SK-N-SH treated with all-trans-retinoic acid at 6 μM for 48 hours (cell line): Measurements from ENCODE around the gene CCDC93.

Experiments
- ATAC-seq: fragments of 200-7000 bp; cut with Tn5 transposase; 3 replicates; pipeline ENCODE4 v1.9.1; 2020; ENCODE audit warnings: mild to moderate bottlenecking, moderate library complexity
- ARNTL ChIP-seq: fragments of 450-650 bp; formaldehyde crosslinking; IDR thresholded peaks from 2 replicates; pipeline ENCODE4 v1.5.0; 2020; ENCODE audit warnings: low read depth, mild to moderate bottlenecking, moderate library complexity, borderline replicate concordance
- BACH2 ChIP-seq: fragments of 250-450 bp; sonication (Bioruptor Pico); IDR thresholded peaks from 2 replicates; pipeline ENCODE4 v1.9.0; 2021; ENCODE audit warnings: mild to moderate bottlenecking, borderline replicate concordance
- CREB5 ChIP-seq: fragments of 250-450 bp; sonication (Bioruptor Pico); IDR thresholded peaks from 2 replicates; pipeline ENCODE4 v1.5.1; 2020; ENCODE audit warnings: low read depth, mild to moderate bottlenecking, moderate library complexity
- CSDC2 ChIP-seq: fragments of 250-450 bp; sonication (Bioruptor Pico); IDR thresholded peaks from 2 replicates; pipeline ENCODE4 v1.5.0; 2020; ENCODE audit warnings: mild to moderate bottlenecking, moderate library complexity
- CSRNP3 ChIP-seq: fragments of 250-450 bp; sonication (Bioruptor Pico); IDR thresholded peaks from 2 replicates; pipeline ENCODE4 v1.5.1; 2021; ENCODE audit warnings: mild to moderate bottlenecking, moderate library complexity
- ESRRG ChIP-seq: fragments of 250-450 bp; sonication (Bioruptor Pico); IDR thresholded peaks from 2 replicates; pipeline ENCODE4 v1.6.1; 2021; ENCODE audit warnings: mild to moderate bottlenecking
- GLIS3 ChIP-seq: fragments of 250-450 bp; sonication (Bioruptor Pico); IDR thresholded peaks from 2 replicates; pipeline ENCODE4 v1.5.0; 2020; ENCODE audit warnings: mild to moderate bottlenecking, moderate library complexity
- ISL1 ChIP-seq: fragments of 250-450 bp; sonication (Bioruptor Pico); IDR thresholded peaks from 2 replicates; pipeline ENCODE4 v2.1.2; 2022; ENCODE audit warnings: mild to moderate bottlenecking, moderate library complexity
- OSR1 ChIP-seq: fragments of 250-450 bp; sonication (Bioruptor Pico); IDR thresholded peaks from 2 replicates; pipeline ENCODE4 v1.8.0; 2022; ENCODE audit warnings: moderate library complexity, mild to moderate bottlenecking, inconsistent platforms
- PATZ1 ChIP-seq: fragments of 250-450 bp; sonication (Bioruptor Pico); IDR thresholded peaks from 2 replicates; pipeline ENCODE4 v1.8.0; 2020; ENCODE audit warnings: mild to moderate bottlenecking, moderate library complexity, borderline replicate concordance
- POU6F1 ChIP-seq: fragments of 250-450 bp; sonication (Bioruptor Pico); IDR thresholded peaks from 2 replicates; pipeline ENCODE4 v1.8.0; 2021; ENCODE audit warnings: low read depth, mild to moderate bottlenecking, moderate library complexity, borderline replicate concordance
- PPARA ChIP-seq: fragments of 250-450 bp; sonication (Bioruptor Pico); IDR thresholded peaks from 2 replicates; pipeline ENCODE4 v1.5.0; 2020; ENCODE audit warnings: mild to moderate bottlenecking, borderline replicate concordance
- RARB ChIP-seq: fragments of 250-450 bp; sonication (Bioruptor Pico); IDR thresholded peaks from 2 replicates; pipeline ENCODE4 v1.8.0; 2021; ENCODE audit warnings: mild to moderate bottlenecking, moderate library complexity
- SNAI2 ChIP-seq: fragments of 250-450 bp; sonication (Bioruptor Pico); IDR thresholded peaks from 2 replicates; pipeline ENCODE4 v1.5.0; 2020; ENCODE audit warnings: mild to moderate bottlenecking, moderate library complexity
- TCF4 ChIP-seq: fragments of 250-450 bp; sonication (Bioruptor Pico); IDR thresholded peaks from 2 replicates; pipeline ENCODE4 v1.8.0; 2021; ENCODE audit warnings: mild to moderate bottlenecking, moderate library complexity, borderline replicate concordance
- TOX ChIP-seq: fragments of 250-450 bp; sonication (Bioruptor Pico); IDR thresholded peaks from 2 replicates; pipeline ENCODE4 v1.8.0; 2021; ENCODE audit warnings: mild to moderate bottlenecking, moderate library complexity, borderline replicate concordance
- TSHZ2 ChIP-seq: fragments of 250-450 bp; sonication (Bioruptor Pico); IDR thresholded peaks from 2 replicates; pipeline ENCODE4 v1.5.0; 2020; ENCODE audit warnings: mild to moderate bottlenecking, moderate library complexity
- ZC3H10 ChIP-seq: fragments of 250-450 bp; sonication (Bioruptor Pico); IDR thresholded peaks from 2 replicates; pipeline ENCODE4 v1.5.1; 2021; ENCODE audit warnings: mild to moderate bottlenecking, moderate library complexity
- ZFP3 ChIP-seq: fragments of 250-450 bp; sonication (Bioruptor Pico); IDR thresholded peaks from 2 replicates; pipeline ENCODE4 v1.5.0; 2020; ENCODE audit warnings: mild to moderate bottlenecking, moderate library complexity
- ZFP30 ChIP-seq: fragments of 450-650 bp; formaldehyde crosslinking; IDR thresholded peaks from 2 replicates; pipeline ENCODE4 v1.5.0; 2022; ENCODE audit warnings: mild to moderate bottlenecking, moderate library complexity
- ZNF565 ChIP-seq: fragments of 450-650 bp; formaldehyde crosslinking; conservative IDR thresholded peaks from 2 replicates; pipeline ENCODE4 v1.5.0; 2020; ENCODE audit warnings: low read depth, mild to moderate bottlenecking, moderate library complexity
- ZNF70 ChIP-seq: fragments of 450-650 bp; formaldehyde crosslinking; IDR thresholded peaks from 2 replicates; pipeline ENCODE4 v1.5.0; 2020; ENCODE audit warnings: mild to moderate bottlenecking, moderate library complexity
- ZNF8 ChIP-seq: fragments of 450-650 bp; formaldehyde crosslinking; IDR thresholded peaks from 2 replicates; pipeline ENCODE4 v1.5.0; 2020; ENCODE audit warnings: mild to moderate bottlenecking, moderate library complexity

The CCDC93 gene

GRCh38 chr2:117973498-117974082, 40.3 kb downstream of the CCDC93 start:
- peak; percentile 37 for ATAC-seq
- TF ChIP-seq SNAI2: 0 out of 2 replicates have a peak, but pooled peaks have one; percentile 37
- TF ChIP-seq ZFP3 (CRISPR knock-in tag): peak; percentile 79
- 0 out of 2 replicates have a peak, but pooled peaks have one; percentile 16 for TF ChIP-seq ISL1
- no peak for TF ChIP-seq RARB (CRISPR knock-in tag)
- no peak for TF ChIP-seq TOX (CRISPR knock-in tag)
- peak; percentile 49; the same call in 1 of the 2 replicates for TF ChIP-seq CSDC2 (CRISPR knock-in tag)
- TF ChIP-seq TSHZ2 (CRISPR knock-in tag): peak; percentile 63; the same call in 1 of the 2 replicates
- TF ChIP-seq POU6F1: 0 out of 2 replicates have a peak, but pooled peaks have one; percentile 7

- peak; percentile 26 for ATAC-seq
- TF ChIP-seq CREB5 (CRISPR knock-in tag) (no peak), SNAI2 (0 out of 2 replicates have a peak, but pooled peaks have one; percentile 61), PPARA (CRISPR knock-in tag) (no peak), ZNF565 (CRISPR knock-in tag) (no peak), CSRNP3 (CRISPR knock-in tag) (no peak), BACH2 (CRISPR knock-in tag) (no peak), RARB (CRISPR knock-in tag) (no peak), ISL1 (no peak; the same call in 1 of the 2 replicates), POU6F1 (no peak), ZFP3 (CRISPR knock-in tag) (0 out of 2 replicates have a peak, but pooled peaks have one; percentile 28), ARNTL (CRISPR knock-in tag) (no peak), ZNF8 (CRISPR knock-in tag) (no peak), TCF4 (no peak), PATZ1 (CRISPR knock-in tag) (0 out of 2 replicates have a peak, but pooled peaks have one; percentile 18), ESRRG (CRISPR knock-in tag) (no peak), ZNF70 (CRISPR knock-in tag) (no peak), TOX (CRISPR knock-in tag) (no peak), CSDC2 (CRISPR knock-in tag) (peak; percentile 72; the same call in 1 of the 2 replicates), GLIS3 (CRISPR knock-in tag) (no peak), OSR1 (CRISPR knock-in tag) (no peak), ZC3H10 (CRISPR knock-in tag) (no peak), ZFP30 (CRISPR knock-in tag) (no peak), TSHZ2 (CRISPR knock-in tag) (no peak)
Measured at GRCh38 chr2:117972476-117973123, 41.3 kb downstream of the CCDC93 start.
